ENCODE results near the gene GPRC6A. TPM values are rescaled to one million over a fixed set of nuclear protein-coding genes. Genes with fewer than 3 reads are reported as not detected.

The GPRC6A gene
- total and polyA plus RNA-seq, 10 of the 15 experiments (the other 5 are each of a cell fraction or from before 2014, with no cell fraction given): not detected

DNA sequence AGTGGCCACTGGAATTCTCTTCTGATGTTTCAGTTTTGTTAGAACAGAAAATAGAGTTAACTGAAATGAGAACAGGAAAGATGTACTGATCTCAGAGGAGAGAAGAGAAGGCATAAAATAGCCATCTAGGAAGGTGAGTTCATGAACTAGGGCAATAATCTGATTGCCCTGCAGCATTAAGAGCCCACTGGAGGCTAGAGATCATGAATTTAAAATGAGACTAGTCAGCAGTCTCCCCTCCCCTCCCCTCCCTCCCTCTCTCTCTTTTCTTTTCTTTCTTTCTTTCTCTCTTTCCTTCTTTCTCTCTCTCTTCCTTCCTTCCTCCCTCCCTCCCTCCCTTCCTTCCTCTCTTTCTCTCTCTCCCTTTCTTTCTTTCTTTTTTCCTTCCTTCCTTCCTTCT is 28.9 kb downstream of the GPRC6A start:
- POLR2A ChIA-PET: no interaction called here
- CTCF ChIA-PET: interaction anchor here (0.6 kb wide), 1 partner anchor 154 kb away, joined by 3 read pairs; no protein-coding TSS in a partner anchor
- in situ Hi-C loops (cut with MboI): no loop called here

More for the DNA sequence above, 28.9 kb downstream of the GPRC6A start:
- Histone ChIP-seq H2AFZ (ENCODE audit: control insufficient read depth, low read depth, low read length) (no peak overlapping the region), H3K27ac (ENCODE audit: control insufficient read depth, insufficient read depth) (no peak overlapping the region), H4K20me1 (ENCODE audit: control insufficient read depth, insufficient read depth) (no peaks in the 10 kb centered on the region), H3K9me3 (replicated peaks; ENCODE audit: control insufficient read depth, insufficient read depth, low read length) (no peaks in the 10 kb centered on the region), H3K27me3 (replicated peaks in 1 of 2; ENCODE audit: control insufficient read depth in 2 of 2, insufficient read depth in 2 of 2, low read length in 1 of 2) (no peaks in the 10 kb centered on the region; a peak in 1 of 4 replicates), H3K4me3 (no peak overlapping the region), H3K79me2 (ENCODE audit: control insufficient read depth, insufficient read depth, low read length) (no peaks in the 10 kb centered on the region), H3K4me1 (ENCODE audit: control insufficient read depth, insufficient read depth, low read length) (no peaks in the 10 kb centered on the region), H3K4me2 (ENCODE audit: control insufficient read depth, insufficient read depth) (no peak overlapping the region), H3K36me3 (ENCODE audit: control insufficient read depth in 2 of 2, insufficient read depth in 2 of 2, low read length in 1 of 2) (no peaks in the 10 kb centered on the region), H3K9ac (ENCODE audit: control insufficient read depth, insufficient read depth, low read length) (no peak overlapping the region)
- ATAC-seq: no peak
- TF ChIP-seq SPI1 (IDR thresholded peaks at IDR 0.05; ENCODE audit: borderline replicate concordance, insufficient read depth, low read depth, low read length) (no peak), CREB1 (IDR thresholded peaks at IDR 0.05; ENCODE audit: low read depth) (no peak), RB1 (IDR thresholded peaks at IDR 0.05; ENCODE audit: borderline replicate concordance) (no peak)
- TF ChIP-seq, protein P1, sequence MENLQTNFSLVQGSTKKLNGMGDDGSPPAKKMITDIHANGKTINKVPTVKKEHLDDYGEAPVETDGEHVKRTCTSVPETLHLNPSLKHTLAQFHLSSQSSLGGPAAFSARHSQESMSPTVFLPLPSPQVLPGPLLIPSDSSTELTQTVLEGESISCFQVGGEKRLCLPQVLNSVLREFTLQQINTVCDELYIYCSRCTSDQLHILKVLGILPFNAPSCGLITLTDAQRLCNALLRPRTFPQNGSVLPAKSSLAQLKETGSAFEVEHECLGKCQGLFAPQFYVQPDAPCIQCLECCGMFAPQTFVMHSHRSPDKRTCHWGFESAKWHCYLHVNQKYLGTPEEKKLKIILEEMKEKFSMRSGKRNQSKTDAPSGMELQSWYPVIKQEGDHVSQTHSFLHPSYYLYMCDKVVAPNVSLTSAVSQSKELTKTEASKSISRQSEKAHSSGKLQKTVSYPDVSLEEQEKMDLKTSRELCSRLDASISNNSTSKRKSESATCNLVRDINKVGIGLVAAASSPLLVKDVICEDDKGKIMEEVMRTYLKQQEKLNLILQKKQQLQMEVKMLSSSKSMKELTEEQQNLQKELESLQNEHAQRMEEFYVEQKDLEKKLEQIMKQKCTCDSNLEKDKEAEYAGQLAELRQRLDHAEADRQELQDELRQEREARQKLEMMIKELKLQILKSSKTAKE (IDR thresholded peaks at IDR 0.05; ENCODE audit: low read depth, poor library complexity, severe bottlenecking): no peak
- TF ChIP-seq, protein P2, sequence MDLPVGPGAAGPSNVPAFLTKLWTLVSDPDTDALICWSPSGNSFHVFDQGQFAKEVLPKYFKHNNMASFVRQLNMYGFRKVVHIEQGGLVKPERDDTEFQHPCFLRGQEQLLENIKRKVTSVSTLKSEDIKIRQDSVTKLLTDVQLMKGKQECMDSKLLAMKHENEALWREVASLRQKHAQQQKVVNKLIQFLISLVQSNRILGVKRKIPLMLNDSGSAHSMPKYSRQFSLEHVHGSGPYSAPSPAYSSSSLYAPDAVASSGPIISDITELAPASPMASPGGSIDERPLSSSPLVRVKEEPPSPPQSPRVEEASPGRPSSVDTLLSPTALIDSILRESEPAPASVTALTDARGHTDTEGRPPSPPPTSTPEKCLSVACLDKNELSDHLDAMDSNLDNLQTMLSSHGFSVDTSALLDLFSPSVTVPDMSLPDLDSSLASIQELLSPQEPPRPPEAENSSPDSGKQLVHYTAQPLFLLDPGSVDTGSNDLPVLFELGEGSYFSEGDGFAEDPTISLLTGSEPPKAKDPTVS (IDR thresholded peaks at IDR 0.05; ENCODE audit: low read depth, low read length): no peak
- TF ChIP-seq, protein P3, sequence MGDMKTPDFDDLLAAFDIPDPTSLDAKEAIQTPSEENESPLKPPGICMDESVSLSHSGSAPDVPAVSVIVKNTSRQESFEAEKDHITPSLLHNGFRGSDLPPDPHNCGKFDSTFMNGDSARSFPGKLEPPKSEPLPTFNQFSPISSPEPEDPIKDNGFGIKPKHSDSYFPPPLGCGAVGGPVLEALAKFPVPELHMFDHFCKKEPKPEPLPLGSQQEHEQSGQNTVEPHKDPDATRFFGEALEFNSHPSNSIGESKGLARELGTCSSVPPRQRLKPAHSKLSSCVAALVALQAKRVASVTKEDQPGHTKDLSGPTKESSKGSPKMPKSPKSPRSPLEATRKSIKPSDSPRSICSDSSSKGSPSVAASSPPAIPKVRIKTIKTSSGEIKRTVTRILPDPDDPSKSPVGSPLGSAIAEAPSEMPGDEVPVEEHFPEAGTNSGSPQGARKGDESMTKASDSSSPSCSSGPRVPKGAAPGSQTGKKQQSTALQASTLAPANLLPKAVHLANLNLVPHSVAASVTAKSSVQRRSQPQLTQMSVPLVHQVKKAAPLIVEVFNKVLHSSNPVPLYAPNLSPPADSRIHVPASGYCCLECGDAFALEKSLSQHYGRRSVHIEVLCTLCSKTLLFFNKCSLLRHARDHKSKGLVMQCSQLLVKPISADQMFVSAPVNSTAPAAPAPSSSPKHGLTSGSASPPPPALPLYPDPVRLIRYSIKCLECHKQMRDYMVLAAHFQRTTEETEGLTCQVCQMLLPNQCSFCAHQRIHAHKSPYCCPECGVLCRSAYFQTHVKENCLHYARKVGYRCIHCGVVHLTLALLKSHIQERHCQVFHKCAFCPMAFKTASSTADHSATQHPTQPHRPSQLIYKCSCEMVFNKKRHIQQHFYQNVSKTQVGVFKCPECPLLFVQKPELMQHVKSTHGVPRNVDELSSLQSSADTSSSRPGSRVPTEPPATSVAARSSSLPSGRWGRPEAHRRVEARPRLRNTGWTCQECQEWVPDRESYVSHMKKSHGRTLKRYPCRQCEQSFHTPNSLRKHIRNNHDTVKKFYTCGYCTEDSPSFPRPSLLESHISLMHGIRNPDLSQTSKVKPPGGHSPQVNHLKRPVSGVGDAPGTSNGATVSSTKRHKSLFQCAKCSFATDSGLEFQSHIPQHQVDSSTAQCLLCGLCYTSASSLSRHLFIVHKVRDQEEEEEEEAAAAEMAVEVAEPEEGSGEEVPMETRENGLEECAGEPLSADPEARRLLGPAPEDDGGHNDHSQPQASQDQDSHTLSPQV (IDR thresholded peaks at IDR 0.05): no peak
- FAIRE-seq: no peak
- DNase-seq (ENCODE audit: low read depth, low spot score): no peak
- intact Hi-C loops (cut with micrococcal nuclease; ENCODE audit: unreplicated experiment): no loop called here
- ChIA-PET RAD21 (ENCODE audit: unreplicated experiment) (no interaction called here), SMC1A (ENCODE audit: uncharacterized antibody, unreplicated experiment) (no interaction called here)
- no TSS peak for BruUV-seq (replicated peaks)
